ENCODE results near the gene CCT7. TPM values are rescaled to one million over a fixed set of nuclear protein-coding genes. Genes with fewer than 3 reads are reported as not detected.
A peak's percentile ranks its signal among the peaks of the same experiment; 100 is the strongest.

Gene CCT7
- total RNA-seq, 1 experiment from 2014 or later, result 538 TPM

GRCh38 chr2:73268830-73269685 lies 35.0 kb downstream of the CCT7 start:
- Histone ChIP-seq H3K4me2 (ENCODE audit: low read length) (peak overlapping the region; percentile 64), H3K9me2 (replicated peaks; ENCODE audit: low read length) (no peaks in the 10 kb centered on the region), H3K9me3 (ENCODE audit: low read length) (no peaks in the 10 kb centered on the region), H3K4me3 (ENCODE audit: low read length) (peak overlapping the region; percentile 59), H3K27me3 (ENCODE audit: low read length) (no peaks in the 10 kb centered on the region), H3K36me3 (ENCODE audit: low read depth, low read length) (no peaks in the 10 kb centered on the region), H3F3A (ENCODE audit: low read length, unreplicated experiment) (no peaks in the 10 kb centered on the region), H2AFZ (ENCODE audit: low read length) (peak overlapping the region; percentile 26), H3K4me1 (ENCODE audit: insufficient read depth, low read length) (0 out of 2 replicates have a peak, but pooled peaks cover 4% of the 10 kb centered on the region), H3K9ac (ENCODE audit: low read length) (no peak overlapping the region), H3K79me2 (ENCODE audit: low read length) (0 out of 2 replicates have a peak, but pooled peaks cover 4% of the 10 kb centered on the region), H4K20me1 (ENCODE audit: low read length) (no peaks in the 10 kb centered on the region; the same call in 1 of the 2 replicates), H3K27ac (ENCODE audit: low read length) (no peak overlapping the region)
- intact Hi-C loops (cut with micrococcal nuclease), result no loop called here
- peak; percentile 60 for DNase-seq
- TF ChIP-seq EZH2 (IDR thresholded peaks at IDR 0.05; ENCODE audit: low read length, unreplicated experiment) (no peak), CTCF (conservative IDR thresholded peaks at IDR 0.05; ENCODE audit: low read depth, low read length) (peak; percentile 10; the same call in 1 of the 2 replicates), EZH2phosphoT487 (IDR thresholded peaks at IDR 0.05; ENCODE audit: borderline replicate concordance, low read length) (no peak)
- ChIA-PET CTCF (no interaction called here), POLR2A (ENCODE audit: unreplicated experiment) (interaction anchor here (0.6 kb wide), 1 partner anchor 16 kb away, joined by 3 read pairs; no protein-coding TSS in a partner anchor)
- peak; percentile 69 for ATAC-seq
- BruUV-seq (replicated peaks), result no TSS peak

- no peaks in the 10 kb centered on the region for H3K9me2 ChIP-seq (replicated peaks; ENCODE audit: low read length)
- no peaks in the 10 kb centered on the region for H3F3A ChIP-seq (ENCODE audit: low read length, unreplicated experiment)
- H4K20me1 ChIP-seq (ENCODE audit: low read length), result no peaks in the 10 kb centered on the region; the same call in 1 of the 2 replicates
- peak overlapping the region; percentile 59 for H3K4me3 ChIP-seq (ENCODE audit: low read length)
- H3K36me3 ChIP-seq (ENCODE audit: low read depth, low read length), result no peaks in the 10 kb centered on the region
- no peaks in the 10 kb centered on the region for H3K27me3 ChIP-seq (ENCODE audit: low read length)
- intact Hi-C loops (cut with micrococcal nuclease), result no loop called here
- DNase-seq (no peak), ATAC-seq (no peak; the same call in 1 of the 2 replicates)
- H3K9me3 ChIP-seq (ENCODE audit: low read length), result no peaks in the 10 kb centered on the region
- BruUV-seq (replicated peaks), result TSS peak; percentile 69
- TF ChIP-seq EZH2phosphoT487 (IDR thresholded peaks at IDR 0.05; ENCODE audit: borderline replicate concordance, low read length), result no peak
- H3K4me2 ChIP-seq (ENCODE audit: low read length), result peak overlapping the region; percentile 64
- CTCF ChIA-PET, result no interaction called here
- 0 out of 2 replicates have a peak, but pooled peaks cover 4% of the 10 kb centered on the region for H3K79me2 ChIP-seq (ENCODE audit: low read length)
- H2AFZ ChIP-seq (ENCODE audit: low read length), result peak overlapping the region; percentile 45; the same call in 1 of the 2 replicates
- H3K4me1 ChIP-seq (ENCODE audit: insufficient read depth, low read length), result 0 out of 2 replicates have a peak, but pooled peaks cover 4% of the 10 kb centered on the region
- no peak overlapping the region for H3K27ac ChIP-seq (ENCODE audit: low read length)
- H3K9ac ChIP-seq (ENCODE audit: low read length), result no peak overlapping the region
- POLR2A ChIA-PET (ENCODE audit: unreplicated experiment), result no interaction called here
Measured at GRCh38 chr2:73269686-73270465, 35.8 kb downstream of the CCT7 start.

GRCh38 chr2:73272270-73272669 lies 38.2 kb downstream of the CCT7 start:
- Histone ChIP-seq H3K4me1 (ENCODE audit: insufficient read depth, low read length) (no peaks in the 10 kb centered on the region), H3K79me2 (ENCODE audit: low read length) (0 out of 2 replicates have a peak, but pooled peaks cover under 1% of the 10 kb centered on the region), H2AFZ (ENCODE audit: low read length) (no peak overlapping the region), H3K9me2 (replicated peaks; ENCODE audit: low read length) (no peaks in the 10 kb centered on the region), H3K9me3 (ENCODE audit: low read length) (no peaks in the 10 kb centered on the region), H3K27me3 (ENCODE audit: low read length) (no peaks in the 10 kb centered on the region), H3K9ac (ENCODE audit: low read length) (no peak overlapping the region), H3F3A (ENCODE audit: low read length, unreplicated experiment) (no peaks in the 10 kb centered on the region), H3K36me3 (ENCODE audit: low read depth, low read length) (no peaks in the 10 kb centered on the region), H3K4me2 (ENCODE audit: low read length) (no peak overlapping the region), H3K4me3 (ENCODE audit: low read length) (no peak overlapping the region), H4K20me1 (ENCODE audit: low read length) (no peaks in the 10 kb centered on the region; the same call in 1 of the 2 replicates), H3K27ac (ENCODE audit: low read length) (no peak overlapping the region)
- ATAC-seq (no peak), DNase-seq (no peak)
- intact Hi-C loops (cut with micrococcal nuclease), result no loop called here
- TF ChIP-seq EZH2 (IDR thresholded peaks at IDR 0.05; ENCODE audit: low read length, unreplicated experiment) (no peak), CTCF (conservative IDR thresholded peaks at IDR 0.05; ENCODE audit: low read depth, low read length) (no peak), EZH2phosphoT487 (IDR thresholded peaks at IDR 0.05; ENCODE audit: borderline replicate concordance, low read length) (no peak)
- BruUV-seq (replicated peaks), result no TSS peak
- ChIA-PET POLR2A (ENCODE audit: unreplicated experiment) (no interaction called here), CTCF (no interaction called here)

Data from PC-3 (cell line).